Measurements from ENCODE around the gene KRT2.

Gene KRT2

GRCh38 chr12:52613384-52614030, 38.5 kb downstream of the KRT2 start:
- DNase-seq = no peak

DNA sequence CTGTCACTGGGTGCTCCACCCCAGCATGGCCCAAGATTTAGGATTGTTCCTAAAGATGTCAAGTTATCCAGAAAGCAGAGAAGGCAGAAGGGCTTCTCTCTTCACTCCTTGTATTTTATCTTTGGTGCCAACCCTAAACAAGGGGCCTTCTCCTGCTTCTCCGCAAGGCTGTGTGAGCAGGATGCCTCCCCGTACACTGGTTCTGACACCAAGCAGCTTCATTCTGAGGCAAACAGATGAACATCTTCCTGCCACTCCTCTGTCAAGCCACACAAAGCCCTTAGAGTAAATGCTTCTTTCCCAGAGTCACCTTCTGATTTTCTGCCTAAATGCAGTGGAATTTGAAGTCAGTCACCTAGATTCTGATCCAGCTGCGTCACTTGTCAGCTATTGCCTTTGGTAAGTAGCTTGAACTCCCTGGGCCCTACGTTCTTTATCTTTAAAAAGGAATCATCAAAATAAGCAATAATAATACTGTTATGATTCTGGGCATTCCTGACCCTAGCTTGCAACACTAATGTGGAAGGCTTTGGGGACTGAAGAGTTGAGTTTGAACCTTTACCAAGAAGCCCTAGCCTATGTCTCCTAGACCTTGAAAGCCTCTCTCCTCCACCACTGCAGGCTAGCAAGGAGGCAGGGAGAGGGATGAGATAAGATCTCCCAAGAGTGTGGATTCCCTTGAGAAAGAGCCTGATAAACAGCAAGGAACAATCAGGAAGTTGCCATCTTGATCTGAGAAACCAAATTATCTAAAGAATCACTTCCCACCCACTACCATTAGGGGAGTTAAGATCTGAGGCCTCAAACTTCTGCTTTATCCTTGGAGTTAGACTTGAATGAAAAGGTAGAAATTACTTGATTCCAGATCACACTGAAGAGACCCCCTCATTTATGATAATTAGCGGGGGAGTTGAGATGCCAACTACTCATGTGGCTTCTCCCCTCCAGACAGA, 39.3 kb downstream of the KRT2 start:
- DNase-seq = no peak

- DNase-seq = no peak
Measured at GRCh38 chr12:52611080-52611468, 40.9 kb downstream of the KRT2 start.

- no peak for DNase-seq
Measured at GRCh38 chr12:52608826-52609630, 43.0 kb downstream of the KRT2 start.

GRCh38 chr12:52608161-52608560, 43.9 kb downstream of the KRT2 start:
- DNase-seq = no peak

- no peak for DNase-seq
Measured at GRCh38 chr12:52607314-52607713, 44.7 kb downstream of the KRT2 start.

DNA sequence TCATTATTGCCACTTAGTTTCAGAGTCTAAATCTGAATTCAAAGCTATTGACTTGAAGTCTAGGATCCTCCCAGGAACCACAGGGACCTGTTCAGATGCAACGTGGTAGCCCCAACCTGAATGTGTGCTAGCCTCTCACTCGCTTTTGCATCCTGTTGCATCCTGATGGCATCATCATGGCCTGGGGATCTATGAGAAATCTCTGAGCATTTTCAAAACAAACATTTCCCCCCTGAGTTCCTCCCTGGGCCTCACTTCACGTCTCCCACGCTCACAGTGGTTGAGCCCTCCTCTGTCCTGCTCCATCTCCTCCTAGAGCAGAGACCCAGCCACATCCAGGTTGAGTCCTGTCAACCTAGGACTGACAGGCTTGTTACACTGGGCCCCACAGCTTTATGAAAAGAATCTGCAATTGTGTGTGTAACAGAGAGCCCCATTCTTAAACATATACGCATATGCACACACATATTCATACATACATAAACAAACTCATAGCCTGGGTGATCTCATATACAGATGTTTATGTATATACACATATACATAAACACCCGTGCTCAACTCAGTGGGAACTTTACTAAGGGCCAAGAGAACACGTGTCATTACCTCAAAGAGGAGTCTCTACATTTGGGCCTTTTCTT, 45.3 kb downstream of the KRT2 start:
- DNase-seq = no peak

DNA sequence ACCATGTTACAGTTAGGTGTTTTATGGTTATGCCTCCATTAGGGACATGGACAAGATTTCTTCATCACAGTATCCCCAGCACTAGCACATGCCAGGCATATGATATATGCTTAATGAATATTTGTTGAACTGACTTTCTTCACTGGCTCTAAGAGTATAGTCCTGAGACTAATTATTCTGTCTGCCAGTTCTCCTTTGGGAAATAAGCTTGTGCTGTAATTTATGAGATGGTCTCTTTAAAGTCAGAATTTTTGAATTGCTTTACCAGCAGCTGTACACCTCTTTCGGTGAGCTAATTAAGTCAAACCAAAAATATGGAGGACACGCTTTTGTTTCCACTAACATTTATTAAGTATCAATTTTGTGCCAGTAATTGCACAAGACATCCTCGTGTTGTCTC, 45.9 kb downstream of the KRT2 start:
- DNase-seq = no peak

DNA sequence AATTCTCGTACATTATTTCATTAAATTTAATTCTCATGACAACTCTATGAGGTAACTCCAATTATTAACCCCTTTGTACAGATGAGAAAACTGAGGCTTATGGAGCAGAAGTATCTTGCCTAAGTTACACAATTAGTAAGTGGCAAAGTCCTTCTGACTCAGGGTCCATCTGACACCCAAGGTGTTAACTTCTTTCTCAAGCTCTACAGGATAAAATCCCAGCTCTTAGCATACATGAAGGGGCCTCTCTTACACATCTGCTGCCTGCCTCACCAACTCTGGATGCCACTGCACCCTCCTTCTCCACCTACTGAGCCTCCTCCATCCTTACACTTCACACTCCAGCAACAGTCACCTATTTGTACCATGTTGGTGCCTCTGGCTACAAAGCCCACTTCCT, 46.5 kb downstream of the KRT2 start:
- no peak for DNase-seq

GRCh38 chr12:52604859-52605258, 47.2 kb downstream of the KRT2 start:
- no peak for DNase-seq

GRCh38 chr12:52603314-52603713, 48.7 kb downstream of the KRT2 start:
- DNase-seq = no peak

- DNase-seq = no peak
Measured at GRCh38 chr12:52602552-52602951, 49.5 kb downstream of the KRT2 start.

- no peak for DNase-seq
Measured at GRCh38 chr12:52601671-52602070, 50.3 kb downstream of the KRT2 start.

DNA sequence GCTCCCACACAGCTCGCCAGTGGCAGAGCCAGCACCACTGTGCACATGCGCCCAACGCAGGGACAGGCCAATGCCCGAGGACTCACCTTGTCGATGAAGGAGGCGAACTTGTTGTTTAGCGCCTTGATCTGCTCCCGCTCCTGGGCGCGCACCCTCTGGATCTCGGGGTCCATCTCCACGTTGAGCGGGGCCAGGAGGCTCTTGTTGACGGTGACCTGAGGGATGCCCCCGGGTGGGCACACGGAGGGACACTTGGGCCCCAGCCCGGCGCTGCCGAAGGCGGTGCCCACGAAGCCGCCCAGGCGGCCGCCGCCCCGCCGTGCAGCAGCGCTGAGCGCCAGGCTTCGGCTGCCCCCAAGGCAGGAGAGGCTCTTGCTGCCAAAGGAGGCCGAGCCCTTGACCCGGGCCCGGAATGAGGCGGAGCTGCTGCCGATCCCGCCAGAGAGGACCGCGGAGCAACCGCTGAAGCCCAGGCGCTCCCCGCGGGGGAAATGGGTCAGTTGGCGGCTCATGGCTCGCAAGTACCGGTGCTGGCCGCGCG, 51.0 kb downstream of the KRT2 start, which contains the start of gene KRT72:
Gene KRT72, minus strand, starts transcription at position 523 of the 541 bp plus-strand sequence. Its CDS starts 11 bp downstream, at position 512.
- no peak for DNase-seq

DNA sequence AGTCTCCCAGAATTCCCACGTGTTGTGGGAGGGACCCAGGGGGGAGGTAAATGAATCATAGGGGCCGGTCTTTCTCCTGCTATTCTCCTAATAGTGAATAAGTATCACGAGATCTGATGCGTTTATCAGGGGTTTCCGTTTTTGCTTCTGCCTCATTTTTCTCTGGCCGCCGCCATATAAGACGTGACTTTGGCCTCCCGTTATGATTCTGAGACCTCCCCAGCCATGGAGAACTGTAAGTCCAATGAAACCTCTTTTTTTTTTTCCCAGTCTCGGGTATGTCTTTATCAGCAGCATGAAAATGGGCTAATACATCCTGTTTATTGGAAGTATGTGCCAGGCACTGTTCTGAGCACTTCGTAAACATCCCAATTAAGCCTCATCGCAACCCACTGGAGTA, 51.5 kb downstream of the KRT2 start:
- no peak for DNase-seq

DNA sequence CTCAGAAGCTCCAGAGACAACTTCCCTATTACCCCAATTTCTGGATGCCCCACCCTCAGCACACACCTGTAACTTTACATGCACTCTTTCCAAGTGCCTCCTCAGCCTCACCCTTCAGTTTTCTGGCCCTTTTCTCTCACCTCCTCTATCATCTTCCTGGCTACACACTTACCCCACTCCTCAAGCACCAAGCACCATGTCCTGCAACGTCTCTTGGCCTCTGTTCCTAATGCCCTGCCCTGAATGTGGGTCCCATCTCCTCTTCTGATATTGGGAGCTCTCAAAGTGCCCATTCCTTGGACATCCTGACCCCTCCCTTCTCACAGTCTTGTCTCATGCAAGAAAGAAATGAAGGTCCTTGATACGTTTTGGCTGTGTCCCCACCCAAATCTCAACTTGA, 51.9 kb downstream of the KRT2 start:
- DNase-seq = no peak

DNA sequence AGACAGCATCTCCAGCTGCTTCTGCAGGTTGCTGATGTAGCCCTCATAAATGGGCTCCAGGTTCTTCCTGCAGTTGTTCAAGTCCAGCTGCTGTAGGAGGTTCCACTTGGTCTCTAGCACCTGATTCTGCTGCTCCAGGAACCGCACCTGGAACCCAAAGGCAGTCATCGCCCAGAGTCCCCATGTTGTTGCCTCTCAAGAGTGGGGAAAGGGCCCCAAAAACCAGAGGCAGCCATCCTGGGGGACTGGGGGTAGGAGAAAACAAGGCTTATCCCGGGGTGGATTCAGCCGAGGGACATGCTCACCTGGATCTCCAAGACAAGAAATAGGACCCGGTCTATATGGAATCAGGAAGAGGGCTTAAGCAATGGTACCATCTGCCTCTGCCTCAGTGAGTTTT, 53.0 kb downstream of the KRT2 start:
- DNase-seq = no peak
